GM18867 (cell line): ENCODE measurements around the gene MCFD2.

ENCODE experiments used
- ATAC-seq: cut with Tn5 transposase; IDR thresholded peaks from one replicate; pipeline ENCODE4 v1.9.1; 2021; ENCODE audit warnings: mild to moderate bottlenecking, moderate library complexity; ENCODE audit not compliant: unreplicated experiment

Gene MCFD2

DNA sequence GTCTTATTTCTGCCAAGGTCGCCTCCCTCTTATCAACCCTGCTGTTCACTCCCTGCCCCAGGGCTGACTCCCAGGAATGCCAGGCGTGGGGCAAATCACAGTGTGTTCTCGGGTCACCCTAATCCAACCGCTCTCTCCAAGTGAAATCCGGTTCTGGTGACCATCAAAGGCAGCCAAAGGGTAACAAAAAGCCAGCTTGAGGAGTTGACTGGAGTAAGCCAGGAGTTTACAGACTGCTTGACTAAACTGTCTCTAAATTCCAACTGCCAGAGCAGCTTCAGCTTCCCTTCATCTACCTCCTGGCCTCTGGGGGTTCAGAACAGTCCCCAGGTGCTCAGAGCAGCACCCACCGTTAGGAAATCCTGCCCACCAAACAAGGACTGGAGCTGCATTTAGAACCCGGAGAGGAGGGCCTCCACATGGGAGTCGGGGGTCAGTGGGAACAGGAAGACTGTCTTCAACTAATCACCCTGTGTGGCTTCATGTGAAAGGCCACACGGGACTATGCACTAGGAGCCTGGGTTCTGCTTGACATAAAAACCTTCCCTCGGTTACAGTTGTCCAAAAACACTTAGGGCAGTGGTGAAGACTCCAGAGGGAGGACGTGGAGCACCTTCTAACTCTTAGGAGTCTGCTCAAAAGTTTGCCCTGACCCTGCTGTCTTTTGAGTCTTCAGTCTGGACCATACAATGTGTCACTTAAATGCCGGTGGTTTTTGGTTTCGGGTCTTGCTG, 24.2 kb upstream of the MCFD2 start:
- no peak for ATAC-seq

DNA sequence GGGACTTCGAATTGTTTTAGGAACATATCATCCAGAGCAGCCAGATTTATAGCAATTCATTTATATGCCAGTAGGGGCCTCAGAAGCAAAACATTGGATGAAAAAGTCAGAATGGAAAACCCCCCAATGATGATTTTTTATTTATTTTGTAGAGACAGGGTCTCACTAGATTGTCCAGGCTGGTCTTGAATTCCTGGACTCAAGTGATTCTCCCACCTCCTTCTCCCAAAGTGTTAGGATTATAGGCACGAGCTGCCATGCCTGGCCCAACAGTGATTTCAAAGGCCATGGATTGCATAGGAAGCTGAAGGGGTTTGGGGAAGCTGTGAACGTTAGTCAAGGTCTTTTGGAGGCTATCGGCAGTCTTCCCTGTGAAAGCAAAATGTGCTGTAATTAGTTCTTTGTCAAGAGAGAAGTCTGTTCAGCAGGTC, 21.9 kb upstream of the MCFD2 start:
- ATAC-seq = no peak

GRCh38 chr2:46936566-46936965, 21.0 kb upstream of the MCFD2 start:
- ATAC-seq = no peak

DNA sequence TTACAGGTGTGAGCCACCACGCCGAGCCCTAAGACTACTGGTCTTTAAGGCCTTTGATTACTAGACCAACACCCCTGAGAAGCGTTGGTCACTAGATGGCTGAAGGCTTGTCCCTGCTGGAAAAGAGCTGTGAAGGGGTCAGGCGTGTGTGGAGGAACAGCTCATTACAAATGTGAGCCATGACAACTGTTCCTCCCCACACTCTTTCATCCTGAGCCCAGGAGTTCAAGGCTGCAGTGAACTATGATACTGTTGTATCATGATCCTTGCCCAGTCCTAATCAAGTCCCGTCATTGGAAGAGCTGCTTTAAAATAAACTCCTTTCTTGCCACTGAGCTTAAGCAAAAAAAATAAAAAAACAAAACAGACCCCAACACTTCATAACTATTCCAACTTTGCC, 19.5 kb upstream of the MCFD2 start:
- no peak for ATAC-seq

DNA sequence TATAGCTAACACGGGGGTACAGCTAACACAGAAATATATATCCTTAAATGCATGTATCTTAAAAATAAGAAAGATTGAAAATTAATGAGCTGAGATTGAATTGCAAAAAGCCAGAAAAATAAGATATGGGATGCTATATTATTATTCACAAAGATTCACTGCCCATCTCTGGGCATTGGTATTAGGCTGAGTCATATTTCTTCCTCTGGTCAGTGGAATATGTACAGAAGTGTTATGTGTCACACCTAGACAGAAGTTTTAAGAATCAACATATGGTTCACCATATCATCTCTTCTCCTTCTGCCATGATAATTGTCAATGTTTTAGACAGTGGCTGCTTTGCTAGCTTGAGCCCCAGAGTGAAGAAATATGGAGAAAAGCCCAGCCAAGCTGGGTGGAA, 14.0 kb upstream of the MCFD2 start:
- no peak for ATAC-seq

DNA sequence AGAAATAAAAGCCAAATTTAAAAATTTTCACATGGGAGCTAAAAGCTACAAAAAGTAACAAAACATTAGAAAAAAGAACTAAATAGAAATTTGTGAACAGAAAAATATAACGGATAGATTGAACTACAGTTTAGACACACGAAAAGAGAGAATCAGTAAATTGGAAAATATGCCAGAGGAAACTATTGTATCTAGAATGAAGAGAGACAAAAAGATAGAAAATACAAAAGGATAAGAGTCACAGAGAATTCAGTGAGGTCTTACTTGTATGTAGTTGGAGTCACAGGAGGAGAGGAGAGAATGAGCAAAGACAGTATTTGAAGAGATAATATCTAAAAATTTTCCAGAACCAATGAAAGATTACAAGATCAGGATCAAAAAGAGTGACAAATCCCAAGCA, 11.3 kb upstream of the MCFD2 start:
- ATAC-seq = no peak

GRCh38 chr2:46925474-46926351, 10.1 kb upstream of the MCFD2 start:
- no peak for ATAC-seq

- no peak for ATAC-seq
Measured at GRCh38 chr2:46924608-46925007, 9.0 kb upstream of the MCFD2 start.

GRCh38 chr2:46924038-46924437, 8.4 kb upstream of the MCFD2 start:
- no peak for ATAC-seq

- no peak for ATAC-seq
Measured at GRCh38 chr2:46923041-46923528, 7.5 kb upstream of the MCFD2 start.

DNA sequence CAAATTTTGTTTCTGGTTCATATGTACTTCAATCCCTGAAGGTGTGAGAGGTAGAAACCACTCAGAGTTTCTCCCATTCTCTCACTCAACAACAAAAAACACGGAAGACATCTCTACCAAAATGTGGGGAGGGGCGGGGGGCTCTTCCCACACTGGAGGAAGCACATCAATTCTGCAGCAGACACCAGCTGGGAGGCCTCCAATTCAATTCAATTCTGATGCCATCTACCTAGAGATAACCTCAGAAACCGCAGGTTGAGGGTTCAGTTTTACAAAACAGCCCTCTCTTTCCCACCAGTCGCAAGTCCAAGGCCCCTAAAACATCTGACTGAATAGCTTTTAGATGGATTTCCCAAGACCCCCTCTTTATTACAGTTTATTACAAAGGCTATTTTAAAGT, 7.0 kb upstream of the MCFD2 start:
- ATAC-seq = no peak

DNA sequence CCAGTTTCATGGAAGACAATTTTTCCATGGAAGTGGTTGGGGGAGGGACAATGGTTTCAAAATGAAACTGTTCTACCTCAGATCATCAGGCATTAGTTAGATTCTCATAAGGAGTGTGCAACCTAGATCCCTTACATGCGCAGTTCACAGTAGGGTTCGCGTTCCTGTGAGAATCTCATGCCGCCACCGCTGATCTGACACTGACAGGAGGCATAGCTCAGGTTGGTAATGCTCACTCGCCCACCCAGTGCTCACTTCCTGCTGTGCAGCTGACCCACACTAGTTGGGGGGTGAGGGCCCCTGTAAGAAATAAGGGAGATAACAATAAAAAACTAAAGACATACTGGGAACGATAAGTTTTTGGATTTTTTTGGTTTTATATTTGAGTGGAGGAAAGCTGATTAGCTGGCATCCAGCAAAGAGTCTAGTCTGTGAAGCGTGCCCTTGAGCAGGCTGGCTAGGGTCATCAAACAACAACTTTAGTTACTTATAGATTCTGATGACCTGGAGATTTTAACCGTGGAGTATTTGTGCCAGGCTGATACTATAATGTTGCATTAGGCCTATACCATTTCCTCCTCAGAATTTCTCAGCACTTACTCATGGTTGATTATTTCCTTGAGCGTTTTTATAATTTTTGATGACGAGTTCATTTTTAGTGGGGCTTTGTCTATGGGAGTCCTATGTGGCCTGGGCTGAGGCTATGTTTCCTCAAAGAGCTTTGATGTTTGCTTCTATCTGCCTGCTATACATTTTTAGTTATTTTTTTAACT, 6.3 kb upstream of the MCFD2 start:
- ATAC-seq = no peak

DNA sequence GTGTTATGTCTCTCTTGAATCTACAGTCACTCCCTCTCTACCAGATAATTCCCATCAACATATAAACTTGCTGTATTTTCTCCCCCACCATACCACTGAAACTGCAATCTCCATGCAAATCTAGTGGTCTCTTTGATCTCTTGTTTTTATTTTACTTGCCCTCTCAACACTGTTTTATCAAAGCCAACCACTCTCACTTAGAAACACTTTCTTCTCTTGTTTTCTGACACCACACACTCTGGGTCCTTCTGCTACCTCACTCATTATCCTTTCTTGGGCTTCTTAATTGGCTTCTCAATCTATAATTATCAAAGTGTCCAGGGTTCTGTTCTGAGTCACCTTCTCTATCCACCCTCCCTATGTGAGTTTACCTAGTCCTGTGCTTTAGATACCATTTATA, 2.0 kb upstream of the MCFD2 start:
- ATAC-seq = peak; percentile 32

DNA sequence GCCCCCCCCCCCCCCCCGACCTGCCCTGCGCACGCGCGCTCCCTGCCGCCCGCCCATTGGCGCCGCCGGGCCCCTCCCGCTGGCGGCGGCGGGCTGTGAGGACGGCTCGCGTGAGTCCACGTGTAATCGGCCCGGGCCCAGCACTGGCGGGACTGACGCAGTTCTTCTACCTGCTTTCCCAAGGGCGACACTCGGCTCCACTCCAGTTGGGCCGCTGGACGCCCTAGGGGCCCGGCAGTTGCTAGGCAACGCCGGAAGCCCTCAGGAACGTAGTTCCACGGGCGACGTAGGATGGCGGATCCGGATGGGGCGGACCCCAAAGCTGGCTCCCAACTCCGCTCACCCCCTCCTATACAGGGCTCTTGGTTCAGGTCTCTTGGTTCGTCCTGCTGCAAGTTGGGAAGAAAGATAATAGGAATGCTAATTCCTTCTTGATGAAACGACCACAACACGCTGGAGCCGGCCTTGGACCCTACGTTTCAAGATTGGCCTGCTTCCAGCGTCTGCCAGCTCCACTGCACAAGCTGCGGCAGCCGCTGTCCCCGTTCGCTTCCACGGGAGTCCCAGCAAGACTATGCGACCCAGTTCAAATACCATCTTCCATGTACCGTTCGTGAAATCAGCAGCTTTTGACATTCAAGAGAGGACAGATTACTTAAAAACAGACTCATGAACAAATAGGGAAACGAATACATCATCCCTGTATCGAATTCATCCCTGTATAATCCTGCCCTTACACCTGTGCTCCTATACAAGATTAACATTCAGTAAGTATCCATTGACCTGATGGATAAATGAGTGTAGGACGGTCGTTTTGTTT, 415 bp upstream of the MCFD2 start:
- peak; percentile 89 for ATAC-seq

DNA sequence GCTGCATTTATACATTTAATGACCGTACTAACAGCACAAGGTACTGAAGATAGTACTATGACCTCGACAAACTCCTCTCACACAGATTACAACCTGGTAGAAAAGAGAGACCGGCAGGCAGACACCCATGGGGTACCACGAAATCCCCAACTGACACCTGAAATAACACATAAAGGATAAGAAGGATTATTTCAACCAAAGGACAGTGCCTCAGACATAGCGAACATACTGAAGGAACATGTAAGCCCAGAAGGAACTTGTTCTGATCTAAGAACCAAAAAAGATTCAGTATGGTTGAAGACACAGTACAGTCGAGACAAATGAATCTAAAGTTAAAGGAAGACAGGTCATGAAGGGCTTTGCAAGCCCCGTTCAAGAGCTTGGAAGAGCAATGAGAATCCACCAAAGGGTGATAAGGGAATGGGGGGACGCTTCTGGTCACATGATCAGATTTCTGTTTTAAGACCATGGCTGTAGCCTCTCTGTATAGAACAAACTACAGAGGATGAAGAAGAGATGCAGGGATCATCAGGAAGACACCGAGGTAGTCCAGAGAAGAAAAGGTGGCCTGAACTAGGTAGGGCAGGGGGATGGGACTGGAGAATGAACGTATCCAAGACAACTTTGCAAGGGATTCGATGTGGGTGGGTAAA, 902 bp downstream of the MCFD2 start:
- ATAC-seq = no peak

DNA sequence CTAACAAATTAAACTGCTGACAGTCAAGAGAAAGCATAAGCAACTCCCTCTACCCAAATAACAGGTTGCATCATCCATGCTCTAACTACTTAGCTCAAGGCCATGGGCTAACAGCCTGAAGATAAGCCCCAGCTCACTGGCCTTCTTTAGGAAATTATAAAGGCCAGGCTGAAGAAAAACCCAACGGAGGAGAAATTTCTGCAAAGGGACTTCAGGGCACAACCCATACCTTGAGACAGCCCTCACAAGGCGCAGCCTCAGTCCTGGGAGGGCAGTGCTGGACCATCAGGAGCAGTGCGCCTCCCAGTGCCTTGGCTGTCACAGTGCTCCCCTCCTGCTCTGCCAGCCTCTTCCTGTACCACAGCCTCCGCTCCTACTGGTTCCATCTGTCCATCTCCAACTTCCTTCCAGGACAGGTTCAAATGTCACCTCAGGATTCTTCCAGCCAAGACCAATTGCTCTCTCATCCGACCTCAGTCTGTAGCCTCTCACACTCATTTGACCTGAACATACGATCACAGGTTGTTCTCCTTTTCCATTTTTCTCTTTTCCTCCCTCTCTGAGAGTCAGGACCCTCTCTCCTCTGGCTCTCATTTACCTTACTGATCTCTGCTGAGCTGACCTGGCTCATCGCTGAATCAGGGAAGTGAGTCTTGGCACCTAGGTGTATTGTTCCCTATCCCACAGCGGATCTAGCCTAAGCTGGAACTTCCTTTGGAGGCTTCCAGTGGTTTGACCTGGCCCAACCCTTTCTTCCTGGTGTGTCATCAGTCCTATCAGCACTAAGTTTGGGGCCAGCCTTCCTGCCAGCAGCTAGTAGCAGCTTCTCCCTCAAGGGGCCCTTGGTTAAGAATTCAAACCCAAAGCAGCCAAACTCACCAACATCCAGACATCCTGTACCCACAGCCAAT, 1.9 kb downstream of the MCFD2 start:
- ATAC-seq = no peak

GRCh38 chr2:46909771-46910419, 5.7 kb downstream of the MCFD2 start:
- ATAC-seq = peak; percentile 96

GRCh38 chr2:46909150-46909549, 6.5 kb downstream of the MCFD2 start:
- ATAC-seq = no peak
